HCT116 (cell line): ENCODE data around the gene COPS6.

ENCODE experiments used
- CEBPB ChIP-seq: IDR thresholded peaks from 2 replicates; pipeline ENCODE4 v1.6.1; 2012; ENCODE audit warnings: low read depth
- EZH2 ChIP-seq: fragments of 200-600 bp; sonication (generic); IDR thresholded peaks from 2 replicates; pipeline ENCODE4 v1.6.1; 2017; ENCODE audit warnings: antibody characterized with exemption, mixed run types
- FOSL1 ChIP-seq: IDR thresholded peaks from 2 replicates; pipeline ENCODE4 v1.6.1; 2012; ENCODE audit warnings: low read depth
- JUND ChIP-seq: IDR thresholded peaks from 2 replicates; pipeline ENCODE4 v1.6.1; 2012
- POLR2A ChIP-seq: IDR thresholded peaks from 2 replicates; pipeline ENCODE4 v1.7.0; 2011; ENCODE audit warnings: borderline replicate concordance; ENCODE audit not compliant: insufficient read depth, insufficient read length; ENCODE audit errors: extremely low read depth
- POLR2AphosphoS5 ChIP-seq: IDR thresholded peaks from 2 replicates; pipeline ENCODE4 v1.6.1; 2011; ENCODE audit warnings: mild to moderate bottlenecking, low read depth, low read length, moderate library complexity
- REST ChIP-seq: IDR thresholded peaks from 2 replicates; pipeline ENCODE4 v1.6.1; 2012; ENCODE audit warnings: low read depth
- TF ChIP-seq, protein P1 (sequence below), 3 experiments: fragments of 200-600 bp in 1 of 3; sonication (generic) in 1 of 3; IDR thresholded peaks in 2 of 3; conservative IDR thresholded peaks in 1 of 3; 2 replicates each; pipeline ENCODE4 v1.5.1; 2012 to 2017; ENCODE audit warnings: low read depth in 2 of 3, low read length in 2 of 3, antibody characterized with exemption in 1 of 3, borderline replicate concordance in 1 of 3, control low read depth in 1 of 3, mild to moderate bottlenecking in 1 of 3, mixed read lengths in 1 of 3, mixed run types in 1 of 3, moderate library complexity in 1 of 3; ENCODE audit not compliant: insufficient read depth in 1 of 3

DNA sequence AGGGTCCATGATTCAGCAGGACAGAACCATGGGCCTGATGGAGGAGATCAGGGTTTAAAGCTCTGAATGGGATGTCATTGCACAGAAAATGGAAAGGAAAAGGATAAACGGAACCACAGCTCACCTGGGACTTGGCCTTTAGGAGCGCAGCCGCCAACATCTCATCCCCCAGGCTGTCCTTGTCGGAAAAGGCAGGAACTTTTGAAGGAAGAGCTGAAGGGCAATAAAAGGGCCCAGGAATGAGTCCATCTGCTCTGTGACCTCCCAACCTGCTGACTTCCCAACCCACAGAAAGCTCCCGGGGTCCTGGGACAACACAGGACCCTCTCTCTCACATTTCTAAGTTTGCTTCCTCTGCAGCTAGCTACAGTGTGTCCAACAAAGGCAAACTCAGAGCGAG lies 13.4 kb upstream of the COPS6 start:
- TF ChIP-seq, protein P1, sequence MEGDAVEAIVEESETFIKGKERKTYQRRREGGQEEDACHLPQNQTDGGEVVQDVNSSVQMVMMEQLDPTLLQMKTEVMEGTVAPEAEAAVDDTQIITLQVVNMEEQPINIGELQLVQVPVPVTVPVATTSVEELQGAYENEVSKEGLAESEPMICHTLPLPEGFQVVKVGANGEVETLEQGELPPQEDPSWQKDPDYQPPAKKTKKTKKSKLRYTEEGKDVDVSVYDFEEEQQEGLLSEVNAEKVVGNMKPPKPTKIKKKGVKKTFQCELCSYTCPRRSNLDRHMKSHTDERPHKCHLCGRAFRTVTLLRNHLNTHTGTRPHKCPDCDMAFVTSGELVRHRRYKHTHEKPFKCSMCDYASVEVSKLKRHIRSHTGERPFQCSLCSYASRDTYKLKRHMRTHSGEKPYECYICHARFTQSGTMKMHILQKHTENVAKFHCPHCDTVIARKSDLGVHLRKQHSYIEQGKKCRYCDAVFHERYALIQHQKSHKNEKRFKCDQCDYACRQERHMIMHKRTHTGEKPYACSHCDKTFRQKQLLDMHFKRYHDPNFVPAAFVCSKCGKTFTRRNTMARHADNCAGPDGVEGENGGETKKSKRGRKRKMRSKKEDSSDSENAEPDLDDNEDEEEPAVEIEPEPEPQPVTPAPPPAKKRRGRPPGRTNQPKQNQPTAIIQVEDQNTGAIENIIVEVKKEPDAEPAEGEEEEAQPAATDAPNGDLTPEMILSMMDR (IDR thresholded peaks at IDR 0.05 in 2 of 3, conservative IDR thresholded peaks at IDR 0.05 in 1 of 3; ENCODE audit: borderline replicate concordance in 1 of 3, insufficient read depth in 1 of 3, low read depth in 2 of 3, low read length in 2 of 3) = no peak
- no peak for TF ChIP-seq POLR2AphosphoS5
- TF ChIP-seq POLR2A = no peak
- no peak for TF ChIP-seq EZH2
- TF ChIP-seq JUND = no peak
- TF ChIP-seq CEBPB = no peak
- TF ChIP-seq FOSL1 = no peak
- no peak for TF ChIP-seq REST
